Adipose tissue (tissue), 3 donors: Measurements from ENCODE around the gene MEG3. TPM values are rescaled to one million over a fixed set of nuclear protein-coding genes. Genes with fewer than 3 reads are reported as not detected.

Experiments used
- polyA plus RNA-seq, 3 donors: library from polyadenylated mRNA; stranded (reverse); fragments of 200-250 nt; gene quantifications; one replicate each; pipeline ENCODE4 v1.2.3, GENCODE V29; 2013
- donor health status: healthy with polysubstance abuse.
- donor health status: Bipolar disorder and iron deficiency.
- donor health status: healthy.

Gene MEG3
- polyA plus RNA-seq, 3 donors = 60.4 to 986 (median 92.2) TPM

Other genes with a start within 250 kb of the MEG3 start
- gene BEGAIN, start 238.7 kb upstream of the MEG3 start, polyA plus RNA-seq = 10 to 100 TPM in 1 of 3 donors, under 1 TPM in 2; 0.34 to 11.7 (median 0.85) TPM
- gene DLK1, start 99.2 kb upstream of the MEG3 start, polyA plus RNA-seq = 1 to 10 TPM in 1 of 3 donors, under 1 TPM in 1, not detected in 1; 0.92 to 2.9 TPM
- under 1 TPM in 1 of 3 donors, not detected in 2; 0.01 TPM for gene RTL1, start 77.6 kb downstream of the MEG3 start, polyA plus RNA-seq